Pancreas (tissue), 10 donors: ENCODE results near the gene CTDP1. TPM values are rescaled to one million over a fixed set of nuclear protein-coding genes. Genes with fewer than 3 reads are reported as not detected.

ENCODE experiments used
- ATAC-seq, 4 donors: fragments of 200-7000 bp; cut with Tn5 transposase; one replicate each; pipeline versions ENCODE4 v1.8.0 to v1.9.1; 2020; ENCODE audit warnings: mild to moderate bottlenecking in 4 of 4, moderate library complexity in 4 of 4
- DNase-seq, 6 donors: peaks; one replicate each; pipeline ENCODE4 v3.0.0-alpha.2; 2020
- FAIRE-seq: peaks from 2 replicates; lab custom pipeline; 2012; peaks lifted over from hg19 to GRCh38; lab: Jason Lieb, UNC
- H3K27ac ChIP-seq, 4 donors: fragments of 200-600 bp; sonication (generic); 1 replicate in 3 of 4; 2 replicates in 1 of 4; pipeline versions ENCODE4 v1.5.0 to v1.8.0; 2020
- H3K27me3 ChIP-seq, 4 donors: fragments of 200-600 bp; one replicate each; pipeline ENCODE4 v1.8.0; 2021
- H3K36me3 ChIP-seq, 3 donors: fragments of 200-600 bp; sonication (generic) in 1 of 3; one replicate each; pipeline versions ENCODE4 v1.5.0 to v1.8.0; 2020 to 2021
- H3K4me1 ChIP-seq, 3 donors: fragments of 200-600 bp; one replicate each; pipeline ENCODE4 v1.8.0; 2021
- H3K4me3 ChIP-seq, 4 donors: fragments of 200-600 bp; sonication (generic) in 2 of 4; one replicate each; pipeline versions ENCODE4 v1.5.0 to v1.8.0; 2020 to 2021
- H3K9me3 ChIP-seq, 4 donors: fragments of 200-600 bp; one replicate each; pipeline ENCODE4 v1.8.0; 2021
- CTCF ChIP-seq, 4 donors: fragments of 200-600 bp; sonication (generic) in 3 of 4; IDR thresholded peaks; one replicate each; pipeline versions ENCODE4 v1.5.0 to v1.8.0; 2021; ENCODE audit warnings: antibody characterized with exemption in 4 of 4
- WGBS, 2 donors: extraction: QIAGEN DNeasy Blood & Tissue Kit; methylation state at CpG; one replicate each; pipeline ENCODE4 v1.1.7; 2013; 5-methylcytosine and 5-hydroxymethylcytosine counted together
- intact Hi-C, 3 donors: fragments of 100-400 bp; cut with DNase I; formaldehyde crosslinking; loops; one replicate each; pipeline versions ENCODE4 v1.11.1 to v1.14.2; 2022
- polyA plus RNA-seq, 2 donors: library from polyadenylated mRNA; stranded (reverse); fragments of 200-250 nt; gene quantifications; one replicate each; pipeline ENCODE4 v1.2.3, GENCODE V29; 2013
- total RNA-seq, 6 donors: library from RNA; stranded (reverse); fragmentation: NEBNext Ultra II Directional in 4 of 6; extraction: Animal tissue kit (Norgen Biotek cat#: 25700) in 4 of 6; gene quantifications; one replicate each; pipeline versions ENCODE4 v1.2.1 to v1.2.4, GENCODE V29; 2021 to 2023
- donor health status: healthy with polysubstance abuse.
- donor health status: DM: no; HTN: no; CAD: no; lungs with moderate emphysema.
- donor health status: DM: no; HTN: no; CAD: no.
- donor health status: control.
- donor health status: control.
- donor health status: Bipolar disorder and iron deficiency.
- donor health status: DM: yes; HTN: yes; CAD: no.
- donor health status: DM: no; HTN: no; CAD: no.
- donor health status: DM: no; HTN: no; CAD: no.
- donor health status: DM: yes; HTN: yes; CAD: no.

The CTDP1 gene
- total and polyA plus RNA-seq, 8 donors = 9.8 to 14.4 (median 10.5) TPM

- H3K4me1 ChIP-seq = no peaks in the 10 kb centered on the region
- no peak for TF ChIP-seq CTCF (IDR thresholded peaks at IDR 0.05)
- DNase-seq (peak in 1 of 6 donors; percentile 39), ATAC-seq (no peak), FAIRE-seq (no peak)
- H3K4me3 ChIP-seq = no peak overlapping the region
- H3K27me3 ChIP-seq = no peaks in the 10 kb centered on the region
- intact Hi-C loops = no loop called here
- H3K9me3 ChIP-seq = no peaks in the 10 kb centered on the region
- peaks cover 3 to 24% (median 13%) of the 10 kb centered on the region in 3 donors for H3K36me3 ChIP-seq
- WGBS, 2 donors = 95 to 98% methylated on average over 35 of the region's 35 CpGs
- H3K27ac ChIP-seq = no peak overlapping the region
Observed at GRCh38 chr18:79754022-79754761, 74.6 kb downstream of the CTDP1 start.

GRCh38 chr18:79754831-79755351, 75.3 kb downstream of the CTDP1 start:
- Histone ChIP-seq H3K9me3 (no peaks in the 10 kb centered on the region), H3K27ac (no peak overlapping the region), H3K4me3 (no peak overlapping the region), H3K36me3 (peaks cover 3 to 24% (median 13%) of the 10 kb centered on the region in 3 donors), H3K27me3 (no peaks in the 10 kb centered on the region), H3K4me1 (no peaks in the 10 kb centered on the region)
- ATAC-seq (no peak), FAIRE-seq (no peak), DNase-seq (peak in 1 of 6 donors; percentile 39)
- no peak for TF ChIP-seq CTCF (IDR thresholded peaks at IDR 0.05)
- WGBS, 2 donors = 94 to 97% methylated on average over 27 of the region's 27 CpGs
- intact Hi-C loops = no loop called here

- no peaks in the 10 kb centered on the region for H3K4me1 ChIP-seq
Observed at GRCh38 chr18:79755496-79756142, 76.0 kb downstream of the CTDP1 start.

GRCh38 chr18:79756143-79756500, 76.5 kb downstream of the CTDP1 start:
- ATAC-seq (no peak), FAIRE-seq (no peak), DNase-seq (no peak)
- intact Hi-C loops = no loop called here
- H3K36me3 ChIP-seq = peaks cover 3 to 24% (median 13%) of the 10 kb centered on the region in 3 donors
- H3K4me1 ChIP-seq = no peaks in the 10 kb centered on the region
- no peak overlapping the region for H3K27ac ChIP-seq
- no peak for TF ChIP-seq CTCF (IDR thresholded peaks at IDR 0.05)
- H3K4me3 ChIP-seq = no peak overlapping the region
- H3K9me3 ChIP-seq = no peaks in the 10 kb centered on the region
- WGBS, 2 donors = 95 to 96% methylated on average over 10 of the region's 10 CpGs
- no peaks in the 10 kb centered on the region for H3K27me3 ChIP-seq

More at GRCh38 chr18:79755496-79756142, 76.0 kb downstream of the CTDP1 start:
- ATAC-seq (no peak), DNase-seq (peak in 1 of 6 donors; percentile 48), FAIRE-seq (no peak)
- intact Hi-C loops = no loop called here
- Histone ChIP-seq H3K4me3 (no peak overlapping the region), H3K27me3 (no peaks in the 10 kb centered on the region), H3K27ac (no peak overlapping the region), H3K9me3 (no peaks in the 10 kb centered on the region), H3K36me3 (peaks cover 3 to 24% (median 13%) of the 10 kb centered on the region in 3 donors)
- TF ChIP-seq CTCF (IDR thresholded peaks at IDR 0.05) = no peak
- 97 to 98% methylated on average over 31 of the region's 31 CpGs for WGBS, 2 donors
